Neuronal stem cell (in vitro differentiated cells): ENCODE data around the gene SLC35F4.

Experiments used
- DNase-seq: peaks from one replicate; pipeline ENCODE4 v3.0.0-alpha.2; 2013; ENCODE audit warnings: low spot score
- H2AFZ ChIP-seq: one replicate; pipeline ENCODE4 v1.6.1; 2013; ENCODE audit warnings: mild to moderate bottlenecking, low read length, inconsistent platforms
- H2AK5ac ChIP-seq: 2 replicates; pipeline ENCODE4 v1.6.1; 2013; ENCODE audit warnings: low read depth, mild to moderate bottlenecking, inconsistent platforms, low read length, moderate library complexity, mixed read lengths
- H2BK120ac ChIP-seq: 2 replicates; pipeline ENCODE4 v1.6.1; 2013; ENCODE audit warnings: low read depth, mild to moderate bottlenecking, inconsistent platforms, low read length, moderate library complexity, mixed read lengths
- H2BK12ac ChIP-seq: one replicate; pipeline ENCODE4 v1.6.1; 2013; ENCODE audit warnings: low read length, inconsistent platforms
- H2BK15ac ChIP-seq: 2 replicates; pipeline ENCODE4 v1.6.1; 2013; ENCODE audit warnings: mild to moderate bottlenecking, low read length, inconsistent platforms, mixed read lengths
- H2BK5ac ChIP-seq: one replicate; pipeline ENCODE4 v1.6.1; 2013; ENCODE audit warnings: inconsistent platforms, mild to moderate bottlenecking, low read length, moderate library complexity
- H3K14ac ChIP-seq: one replicate; pipeline ENCODE4 v1.6.1; 2013; ENCODE audit warnings: low read length, inconsistent platforms
- H3K18ac ChIP-seq: 2 replicates; pipeline ENCODE4 v1.6.1; 2013; ENCODE audit warnings: low read length, inconsistent platforms
- H3K23ac ChIP-seq: 2 replicates; pipeline ENCODE4 v1.6.1; 2013; ENCODE audit warnings: low read depth, mild to moderate bottlenecking, mixed read lengths, low read length, inconsistent platforms; ENCODE audit not compliant: poor library complexity
- H3K27ac ChIP-seq: replicated peaks from 3 replicates; pipeline ENCODE4 v1.5.1; 2013; ENCODE audit warnings: low read length, inconsistent platforms
- H3K27me3 ChIP-seq, 3 experiments: 2 replicates each; pipeline ENCODE4 v1.6.1; 2013; ENCODE audit warnings: low read length in 3 of 3, mild to moderate bottlenecking in 2 of 3, inconsistent platforms in 1 of 3, low read depth in 1 of 3, mixed read lengths in 1 of 3, moderate library complexity in 1 of 3; ENCODE audit not compliant: control insufficient read depth in 3 of 3, insufficient read depth in 3 of 3
- H3K36me3 ChIP-seq, 2 donors: replicated peaks in 1 of 2; 2 replicates each; pipeline ENCODE4 v1.6.1; 2013; ENCODE audit warnings: low read length in 2 of 2; ENCODE audit not compliant: control insufficient read depth in 2 of 2, insufficient read depth in 2 of 2
- H3K4ac ChIP-seq: 2 replicates; pipeline ENCODE4 v1.6.1; 2013; ENCODE audit warnings: inconsistent platforms, mild to moderate bottlenecking, low read length, moderate library complexity
- H3K4me1 ChIP-seq, 2 donors: 1 replicate in 1 of 2; 2 replicates in 1 of 2; pipeline ENCODE4 v1.6.1; 2013; ENCODE audit warnings: low read length in 2 of 2, low read depth in 1 of 2; ENCODE audit not compliant: control insufficient read depth in 2 of 2, insufficient read depth in 1 of 2
- H3K4me2 ChIP-seq: one replicate; pipeline ENCODE4 v1.6.1; 2013; ENCODE audit warnings: mild to moderate bottlenecking, low read length, inconsistent platforms; ENCODE audit not compliant: insufficient read depth, poor library complexity, severe bottlenecking
- H3K4me3 ChIP-seq, 2 donors: 2 replicates each; pipeline ENCODE4 v1.5.1; 2013; ENCODE audit warnings: low read length in 2 of 2, mild to moderate bottlenecking in 2 of 2, inconsistent platforms in 1 of 2, moderate library complexity in 1 of 2
- H3K79me1 ChIP-seq: one replicate; pipeline ENCODE4 v1.6.1; 2013; ENCODE audit warnings: low read depth, mild to moderate bottlenecking, inconsistent platforms, low read length, moderate library complexity
- H3K9ac ChIP-seq: one replicate; pipeline ENCODE4 v1.6.1; 2013; ENCODE audit warnings: mild to moderate bottlenecking, low read depth, low read length, inconsistent platforms; ENCODE audit not compliant: poor library complexity
- H3K9me3 ChIP-seq, 2 donors: replicated peaks in 1 of 2; 2 replicates each; pipeline versions ENCODE3 to v1.6.1; 2013; ENCODE audit warnings: low read length in 2 of 2, mild to moderate bottlenecking in 2 of 2, inconsistent platforms in 1 of 2, low read depth in 1 of 2, mixed read lengths in 1 of 2, moderate library complexity in 1 of 2; ENCODE audit not compliant: control insufficient read depth in 2 of 2, insufficient read depth in 1 of 2
- H4K8ac ChIP-seq: one replicate; pipeline ENCODE4 v1.6.1; 2013; ENCODE audit warnings: low read depth, mild to moderate bottlenecking, inconsistent platforms, low read length, moderate library complexity
- H4K91ac ChIP-seq: one replicate; pipeline ENCODE4 v1.6.1; 2013; ENCODE audit warnings: low read length, low read depth, mild to moderate bottlenecking, inconsistent platforms; ENCODE audit not compliant: poor library complexity
- WGBS, 2 donors: extraction: QIAGEN DNeasy Blood & Tissue Kit; methylation state at CpG; one replicate each; pipeline ENCODE4 v1.1.7; 2013; ENCODE audit warnings: missing lambda C conversion rate in 2 of 2, mixed read lengths in 1 of 2; ENCODE audit not compliant: insufficient read length in 2 of 2, insufficient replicate concordance in 1 of 2; ENCODE audit errors: extremely low coverage in 2 of 2; 5-methylcytosine and 5-hydroxymethylcytosine counted together

SLC35F4 gene

GRCh38 chr14:57797160-57797559, 68.7 kb downstream of the SLC35F4 start:
- H3K36me3 ChIP-seq = no peaks in the 10 kb centered on the region
- no peak overlapping the region for H3K14ac ChIP-seq

GRCh38 chr14:57796556-57796955, 69.3 kb downstream of the SLC35F4 start:
- no peak overlapping the region for H4K8ac ChIP-seq

More at GRCh38 chr14:57797160-57797559, 68.7 kb downstream of the SLC35F4 start:
- Histone ChIP-seq H3K4ac (no peak overlapping the region), H4K8ac (no peak overlapping the region), H3K23ac (no peak overlapping the region), H3K4me3 (no peak overlapping the region), H3K4me1 (peaks cover 0 to 1% of the 10 kb centered on the region in 2 donors), H2AFZ (no peak overlapping the region), H3K4me2 (no peak overlapping the region), H2BK120ac (no peak overlapping the region), H2BK15ac (no peak overlapping the region), H3K27ac (no peak overlapping the region), H3K9ac (no peak overlapping the region), H4K91ac (no peak overlapping the region), H2BK12ac (no peak overlapping the region), H2BK5ac (no peak overlapping the region), H3K9me3 (no peaks in the 10 kb centered on the region), H2AK5ac (no peak overlapping the region), H3K27me3 (no peaks in the 10 kb centered on the region), H3K18ac (no peak overlapping the region), H3K79me1 (no peaks in the 10 kb centered on the region)
- DNase-seq = no peak
- WGBS, 2 donors = no CpG with 5 or more reads among the region's 2 CpGs

GRCh38 chr14:57785058-57785457, 80.8 kb downstream of the SLC35F4 start:
- Histone ChIP-seq H3K36me3 (no peaks in the 10 kb centered on the region), H2AFZ (no peak overlapping the region), H2BK5ac (no peak overlapping the region), H3K9me3 (no peaks in the 10 kb centered on the region), H3K14ac (no peak overlapping the region), H3K27ac (no peak overlapping the region), H3K79me1 (no peaks in the 10 kb centered on the region), H3K4me3 (no peak overlapping the region), H3K9ac (no peak overlapping the region), H3K23ac (no peak overlapping the region), H4K8ac (no peak overlapping the region), H2BK120ac (no peak overlapping the region), H3K4ac (no peak overlapping the region), H2AK5ac (no peak overlapping the region), H3K4me2 (no peak overlapping the region), H2BK15ac (no peak overlapping the region), H3K18ac (no peak overlapping the region), H3K27me3 (no peaks in the 10 kb centered on the region), H4K91ac (no peak overlapping the region), H2BK12ac (no peak overlapping the region), H3K4me1 (no peaks in the 10 kb centered on the region)
- no peak for DNase-seq
- WGBS, 2 donors = no CpG with 5 or more reads among the region's 3 CpGs

More at GRCh38 chr14:57796556-57796955, 69.3 kb downstream of the SLC35F4 start:
- DNase-seq = no peak
- H3K27me3 ChIP-seq = no peaks in the 10 kb centered on the region
- peaks cover 0 to 1% of the 10 kb centered on the region in 2 donors for H3K4me1 ChIP-seq
- no peak overlapping the region for H2AFZ ChIP-seq
- no peak overlapping the region for H3K18ac ChIP-seq
- H2BK12ac ChIP-seq = no peak overlapping the region
- no peak overlapping the region for H2AK5ac ChIP-seq
- H4K91ac ChIP-seq = no peak overlapping the region
- H3K4me2 ChIP-seq = no peak overlapping the region
- no peaks in the 10 kb centered on the region for H3K36me3 ChIP-seq
- no peak overlapping the region for H3K4ac ChIP-seq
- H3K9me3 ChIP-seq = no peaks in the 10 kb centered on the region
- no peaks in the 10 kb centered on the region for H3K79me1 ChIP-seq
- no peak overlapping the region for H2BK120ac ChIP-seq
- H3K14ac ChIP-seq = no peak overlapping the region
- H2BK15ac ChIP-seq = no peak overlapping the region
- H3K9ac ChIP-seq = no peak overlapping the region
- no peak overlapping the region for H3K27ac ChIP-seq
- no peak overlapping the region for H3K23ac ChIP-seq
- H2BK5ac ChIP-seq = no peak overlapping the region
- H3K4me3 ChIP-seq = no peak overlapping the region

GRCh38 chr14:57771801-57772200, 94.1 kb downstream of the SLC35F4 start:
- no CpG with 5 or more reads among the region's 4 CpGs for WGBS, 2 donors

More at GRCh38 chr14:57771801-57772200, 94.1 kb downstream of the SLC35F4 start:
- Histone ChIP-seq H3K4me2 (no peak overlapping the region), H3K14ac (no peak overlapping the region), H2BK12ac (no peak overlapping the region), H3K4me1 (no peaks in the 10 kb centered on the region), H4K91ac (no peak overlapping the region), H3K36me3 (no peaks in the 10 kb centered on the region), H3K18ac (no peak overlapping the region), H3K27ac (no peak overlapping the region), H3K79me1 (no peaks in the 10 kb centered on the region), H2BK5ac (no peak overlapping the region), H4K8ac (no peak overlapping the region), H2AFZ (no peak overlapping the region), H2BK120ac (no peak overlapping the region), H3K23ac (no peak overlapping the region), H3K9me3 (no peaks in the 10 kb centered on the region), H2AK5ac (no peak overlapping the region), H3K4ac (no peak overlapping the region), H3K9ac (no peak overlapping the region), H2BK15ac (no peak overlapping the region), H3K4me3 (no peak overlapping the region), H3K27me3 (no peaks in the 10 kb centered on the region)
- no peak for DNase-seq
